ENCODE measurements around the gene RYR3. TPM values are rescaled to one million over a fixed set of nuclear protein-coding genes. Genes with fewer than 3 reads are reported as not detected.

The RYR3 gene
- total RNA-seq, 1 experiment from 2014 or later = not detected

DNA sequence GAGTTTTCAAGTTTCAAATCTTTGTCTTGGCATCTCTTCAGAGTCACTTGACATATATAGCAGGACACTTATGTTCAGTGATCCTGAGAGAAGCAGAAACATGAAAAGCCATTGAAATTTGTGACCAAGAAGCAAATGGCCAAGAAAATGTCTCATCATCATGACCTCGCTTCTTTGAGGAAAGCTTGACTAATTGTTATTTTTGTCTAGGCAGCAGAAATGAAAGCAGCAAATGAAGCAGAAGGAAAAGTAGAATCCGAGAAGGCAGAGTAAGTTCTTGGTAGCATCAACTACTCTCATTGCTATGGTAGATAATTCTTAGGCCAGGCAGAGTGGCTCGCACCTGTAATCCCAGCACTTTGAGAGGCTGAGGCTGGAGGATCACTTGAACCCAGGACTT lies 529.8 kb downstream of the RYR3 start:
- no peak overlapping the region for H3K4me3 Mint-ChIP-seq (ENCODE audit: unreplicated experiment)
- H3K27me3 Mint-ChIP-seq (ENCODE audit: insufficient read depth, unreplicated experiment) = no peaks in the 10 kb centered on the region
- peaks cover 14% of the 10 kb centered on the region for H3K4me1 Mint-ChIP-seq (ENCODE audit: insufficient read depth, unreplicated experiment)
- H3K27ac Mint-ChIP-seq (ENCODE audit: low read depth, unreplicated experiment) = no peak overlapping the region
- intact Hi-C loops (cut with micrococcal nuclease) = no loop called here
- no peaks in the 10 kb centered on the region for H3K9me3 Mint-ChIP-seq (ENCODE audit: unreplicated experiment)
- ChIA-PET POLR2A (no interaction called here), CTCF (interaction anchor here (0.8 kb wide), 1 partner anchor 103 kb away, joined by 4 read pairs; no protein-coding TSS in a partner anchor)
- no peak for TF ChIP-seq CTCF (IDR thresholded peaks at IDR 0.05; ENCODE audit: unreplicated experiment)
- DNase-seq (ENCODE audit: unreplicated experiment) = no peak
- BruUV-seq (replicated peaks) = no TSS peak
- H3K36me3 Mint-ChIP-seq (ENCODE audit: insufficient read depth, unreplicated experiment) = no peaks in the 10 kb centered on the region

DNA sequence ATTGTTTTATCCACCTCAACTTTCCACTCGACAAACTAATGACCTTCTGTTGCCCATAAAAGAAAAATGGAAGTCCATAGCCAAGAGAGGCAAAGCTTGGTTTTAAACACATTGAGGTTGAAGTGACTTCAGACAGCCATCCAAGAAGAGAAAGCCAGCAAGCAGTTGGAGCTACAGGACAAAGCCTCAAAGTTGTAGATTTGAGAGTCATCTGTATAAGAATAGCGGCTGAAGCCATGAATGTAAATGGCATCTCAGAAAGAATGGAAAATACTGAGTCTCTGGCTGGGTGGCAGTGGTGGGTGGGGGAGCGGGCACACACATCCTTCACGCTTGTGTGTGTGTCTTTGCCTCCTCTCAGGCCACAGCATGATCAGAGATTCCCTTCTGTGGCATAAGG lies 533.4 kb downstream of the RYR3 start:
- no peak for TF ChIP-seq CTCF (IDR thresholded peaks at IDR 0.05; ENCODE audit: unreplicated experiment)
- H3K4me3 Mint-ChIP-seq (ENCODE audit: unreplicated experiment) = no peak overlapping the region
- ChIA-PET POLR2A (interaction anchor here (0.7 kb wide), 2 partner anchors 130 to 918 kb away, joined by 3 read pairs; no protein-coding TSS in a partner anchor), CTCF (interaction anchor here (0.6 kb wide), 1 partner anchor 444 kb away, joined by 3 read pairs; no protein-coding TSS in a partner anchor)
- no peaks in the 10 kb centered on the region for H3K27me3 Mint-ChIP-seq (ENCODE audit: insufficient read depth, unreplicated experiment)
- intact Hi-C loops (cut with micrococcal nuclease) = no loop called here
- H3K4me1 Mint-ChIP-seq (ENCODE audit: insufficient read depth, unreplicated experiment) = peaks cover 10% of the 10 kb centered on the region
- no TSS peak for BruUV-seq (replicated peaks)
- no peak for DNase-seq (ENCODE audit: unreplicated experiment)
- no peaks in the 10 kb centered on the region for H3K36me3 Mint-ChIP-seq (ENCODE audit: insufficient read depth, unreplicated experiment)
- H3K27ac Mint-ChIP-seq (ENCODE audit: low read depth, unreplicated experiment) = no peak overlapping the region
- no peaks in the 10 kb centered on the region for H3K9me3 Mint-ChIP-seq (ENCODE audit: unreplicated experiment)

GRCh38 chr15:33844597-33844996 lies 533.8 kb downstream of the RYR3 start:
- Mint-ChIP-seq H3K27ac (ENCODE audit: low read depth, unreplicated experiment) (no peak overlapping the region), H3K36me3 (ENCODE audit: insufficient read depth, unreplicated experiment) (no peaks in the 10 kb centered on the region), H3K4me3 (ENCODE audit: unreplicated experiment) (no peak overlapping the region), H3K27me3 (ENCODE audit: insufficient read depth, unreplicated experiment) (no peaks in the 10 kb centered on the region), H3K9me3 (ENCODE audit: unreplicated experiment) (no peaks in the 10 kb centered on the region), H3K4me1 (ENCODE audit: insufficient read depth, unreplicated experiment) (peaks cover 6% of the 10 kb centered on the region)
- intact Hi-C loops (cut with micrococcal nuclease) = no loop called here
- no TSS peak for BruUV-seq (replicated peaks)
- POLR2A ChIA-PET = interaction anchor here (0.7 kb wide), 2 partner anchors 130 to 918 kb away, joined by 3 read pairs; no protein-coding TSS in a partner anchor
- CTCF ChIA-PET = interaction anchor here (0.6 to 1.4 kb wide), 2 partner anchors 14 to 445 kb away, joined by 3 to 4 read pairs; no protein-coding TSS in a partner anchor
- DNase-seq (ENCODE audit: unreplicated experiment) = no peak
- TF ChIP-seq CTCF (IDR thresholded peaks at IDR 0.05; ENCODE audit: unreplicated experiment) = no peak

- ChIA-PET POLR2A (interaction anchor here (0.7 kb wide), 1 partner anchor 24 kb away, joined by 3 read pairs; no protein-coding TSS in a partner anchor), CTCF (interaction anchor here (0.6 to 1.4 kb wide), 4 partner anchors 10 to 778 kb away, joined by 3 to 4 read pairs (median 3); no protein-coding TSS in a partner anchor)
- H3K27me3 Mint-ChIP-seq (ENCODE audit: insufficient read depth, unreplicated experiment) = no peaks in the 10 kb centered on the region
- TF ChIP-seq CTCF (IDR thresholded peaks at IDR 0.05; ENCODE audit: unreplicated experiment) = no peak
- H3K9me3 Mint-ChIP-seq (ENCODE audit: unreplicated experiment) = no peaks in the 10 kb centered on the region
- intact Hi-C loops (cut with micrococcal nuclease) = no loop called here
- no peaks in the 10 kb centered on the region for H3K4me1 Mint-ChIP-seq (ENCODE audit: insufficient read depth, unreplicated experiment)
- no peak overlapping the region for H3K4me3 Mint-ChIP-seq (ENCODE audit: unreplicated experiment)
- DNase-seq (ENCODE audit: unreplicated experiment) = no peak
- no peak overlapping the region for H3K27ac Mint-ChIP-seq (ENCODE audit: low read depth, unreplicated experiment)
- BruUV-seq (replicated peaks) = no TSS peak
- H3K36me3 Mint-ChIP-seq (ENCODE audit: insufficient read depth, unreplicated experiment) = no peaks in the 10 kb centered on the region
Observed at GRCh38 chr15:33846142-33846541, 535.4 kb downstream of the RYR3 start.

Measured in MCF 10A (cell line).